DOHH2 (cell line): ENCODE measurements around the gene SOD1.

ENCODE experiments used
- H3F3A ChIP-seq: fragments of 200-600 bp; sonication (generic), shearing (Covaris generic); 2 replicates; pipeline ENCODE4 v1.6.0; 2016; ENCODE audit warnings: antibody characterized with exemption, mild to moderate bottlenecking; ENCODE audit not compliant: control insufficient read depth, insufficient read depth
- H3K27ac ChIP-seq: fragments of 200-600 bp; sonication (generic); 2 replicates; pipeline ENCODE4 v1.5.1; 2014; ENCODE audit warnings: low read depth, mild to moderate bottlenecking, low read length, moderate library complexity
- H3K27me3 ChIP-seq: fragments of 200-600 bp; sonication (generic); 2 replicates; pipeline ENCODE4 v1.6.1; 2014; ENCODE audit warnings: mild to moderate bottlenecking, low read length, mixed read lengths; ENCODE audit not compliant: control insufficient read depth
- H3K36me3 ChIP-seq: fragments of 200-600 bp; sonication (generic); 2 replicates; pipeline ENCODE4 v1.6.1; 2014; ENCODE audit warnings: mild to moderate bottlenecking, low read length, moderate library complexity, mixed read lengths; ENCODE audit not compliant: control insufficient read depth
- H3K4me1 ChIP-seq: fragments of 200-600 bp; sonication (generic); 2 replicates; pipeline ENCODE4 v1.6.1; 2014; ENCODE audit warnings: mild to moderate bottlenecking, low read length, mixed read lengths; ENCODE audit not compliant: control insufficient read depth
- H3K4me2 ChIP-seq: fragments of 200-600 bp; sonication (generic); 2 replicates; pipeline ENCODE4 v1.6.0; 2014; ENCODE audit warnings: mild to moderate bottlenecking, low read length, moderate library complexity
- H3K4me3 ChIP-seq: fragments of 200-600 bp; sonication (generic); 2 replicates; pipeline ENCODE4 v1.5.1; 2014; ENCODE audit warnings: mild to moderate bottlenecking, low read length, mixed read lengths
- H3K79me2 ChIP-seq: fragments of 200-600 bp; sonication (generic); 2 replicates; pipeline ENCODE4 v1.6.1; 2014; ENCODE audit warnings: mild to moderate bottlenecking, low read length, mixed read lengths; ENCODE audit not compliant: control insufficient read depth
- H3K9me2 ChIP-seq: fragments of 200-600 bp; sonication (generic); replicated peaks from 2 replicates; pipeline ENCODE4 v1.6.1; 2014; ENCODE audit warnings: mild to moderate bottlenecking, low read length, mixed read lengths; ENCODE audit not compliant: control insufficient read depth
- H3K9me3 ChIP-seq: fragments of 200-600 bp; sonication (generic); 2 replicates; pipeline ENCODE4 v1.6.1; 2014; ENCODE audit warnings: antibody characterized with exemption, low read length, mixed read lengths; ENCODE audit not compliant: control insufficient read depth, insufficient read depth
- H4K20me1 ChIP-seq: fragments of 200-600 bp; sonication (generic); 2 replicates; pipeline ENCODE4 v1.6.0; 2014; ENCODE audit warnings: low read depth, mild to moderate bottlenecking, antibody characterized with exemption, low read length, moderate library complexity; ENCODE audit not compliant: control insufficient read depth, insufficient read depth
- CTCF ChIP-seq: fragments of 200-600 bp; sonication (generic); IDR thresholded peaks from one replicate; pipeline ENCODE4 v1.5.1; 2014; ENCODE audit warnings: antibody characterized with exemption, mild to moderate bottlenecking, low read depth, low read length; ENCODE audit not compliant: poor library complexity, severe bottlenecking
- EZH2phosphoT487 ChIP-seq: fragments of 200-600 bp; sonication (generic); IDR thresholded peaks from 2 replicates; pipeline ENCODE4 v1.6.1; 2017; ENCODE audit warnings: borderline replicate concordance, mild to moderate bottlenecking, antibody characterized with exemption, low read length, moderate library complexity, mixed read lengths

The SOD1 gene

GRCh38 chr21:31675960-31676359 lies 16.5 kb downstream of the SOD1 start:
- Histone ChIP-seq H3K27ac (peak overlapping the region; percentile 32), H4K20me1 (no peaks in the 10 kb centered on the region), H3K27me3 (no peaks in the 10 kb centered on the region), H3K36me3 (peaks cover 73% of the 10 kb centered on the region), H3K4me3 (no peak overlapping the region), H3K79me2 (no peaks in the 10 kb centered on the region), H3K4me2 (0 out of 2 replicates have a peak overlapping the region, but pooled peaks have one; percentile 9), H3K9me2 (no peaks in the 10 kb centered on the region), H3K9me3 (no peaks in the 10 kb centered on the region), H3K4me1 (peaks cover 32% of the 10 kb centered on the region), H3F3A (peaks cover 36% of the 10 kb centered on the region)
- TF ChIP-seq EZH2phosphoT487, result no peak
- no peak for TF ChIP-seq CTCF

- Histone ChIP-seq H3K4me1 (peaks cover 32% of the 10 kb centered on the region), H3K27me3 (no peaks in the 10 kb centered on the region), H3K9me2 (no peaks in the 10 kb centered on the region), H3K79me2 (peaks cover 4% of the 10 kb centered on the region; the same call in 1 of the 2 replicates), H3F3A (peaks cover 31% of the 10 kb centered on the region), H3K4me3 (no peak overlapping the region), H3K4me2 (no peak overlapping the region), H3K9me3 (no peaks in the 10 kb centered on the region), H3K27ac (no peak overlapping the region), H3K36me3 (peaks cover 75% of the 10 kb centered on the region), H4K20me1 (no peaks in the 10 kb centered on the region)
- TF ChIP-seq EZH2phosphoT487 (no peak), CTCF (no peak)
These were observed 17.6 kb downstream of the SOD1 start for GRCh38 chr21:31677047-31677446.

- Histone ChIP-seq H3K79me2 (peaks cover 14% of the 10 kb centered on the region), H3K27me3 (no peaks in the 10 kb centered on the region), H3K4me1 (peaks cover 32% of the 10 kb centered on the region), H3K9me3 (no peaks in the 10 kb centered on the region), H3K27ac (no peak overlapping the region), H3K9me2 (no peaks in the 10 kb centered on the region), H3F3A (peaks cover 23% of the 10 kb centered on the region), H4K20me1 (no peaks in the 10 kb centered on the region), H3K4me2 (no peak overlapping the region), H3K4me3 (no peak overlapping the region), H3K36me3 (peaks cover 77% of the 10 kb centered on the region)
- TF ChIP-seq CTCF, result no peak
- no peak for TF ChIP-seq EZH2phosphoT487
These were observed 19.0 kb downstream of the SOD1 start for GRCh38 chr21:31678478-31678877.
